EH (cell line): ENCODE results near the gene SESN3.
"Not testable (repeated sequence)": the region's sequence is repeated elsewhere in the genome, so short reads cannot be mapped to it uniquely, and the experiment has no call there.

Experiments
- DNase-seq: peaks from one replicate; pipeline ENCODE4 v3.0.0-alpha.2; 2015; ENCODE audit warnings: low read depth

Gene SESN3

DNA sequence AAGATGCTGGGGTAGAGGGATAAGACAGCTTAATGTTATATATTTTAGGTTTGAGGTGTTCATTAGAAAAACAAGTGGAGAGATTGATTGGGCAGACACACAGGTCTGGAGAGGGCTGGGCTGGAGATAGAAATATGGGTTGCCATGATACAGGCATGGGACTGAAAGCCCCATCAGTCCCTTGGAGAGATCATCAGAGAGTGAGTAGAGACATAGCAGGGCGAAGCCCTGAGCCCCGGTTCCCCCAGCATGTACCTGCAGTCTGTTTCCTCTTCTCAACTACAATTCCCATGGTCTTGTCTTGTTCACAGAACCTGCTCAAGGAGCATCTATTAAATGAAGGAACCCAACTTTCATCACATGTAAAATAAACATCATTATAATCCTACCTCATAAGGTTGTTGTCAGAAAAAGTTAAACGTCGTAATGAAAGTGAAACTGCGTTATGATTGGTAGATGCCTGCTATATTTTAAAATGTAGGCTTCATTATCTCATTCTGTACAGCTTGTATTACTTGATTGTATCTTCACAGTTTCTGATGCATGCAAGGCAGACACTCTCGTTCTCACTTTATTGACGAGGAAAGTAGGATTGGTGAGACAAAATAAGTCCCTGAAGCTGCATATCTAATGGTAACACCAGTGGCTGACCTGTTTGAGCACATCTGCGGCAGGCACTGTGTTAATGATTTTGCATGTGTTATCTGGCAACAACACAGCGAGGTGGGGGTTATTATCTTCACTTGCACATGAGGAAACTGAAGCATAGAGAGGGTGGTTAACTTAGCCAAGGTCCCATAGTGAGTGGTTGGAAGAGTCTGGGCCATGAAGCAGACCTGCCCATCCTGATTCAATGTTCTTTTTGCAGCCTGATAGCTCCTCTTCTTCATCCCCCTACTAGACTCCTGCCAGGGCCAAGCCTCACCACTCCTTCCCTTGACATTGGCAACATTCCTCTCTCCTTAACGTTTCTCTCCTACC is 77.8 kb downstream of the SESN3 start:
- no peak for DNase-seq

DNA sequence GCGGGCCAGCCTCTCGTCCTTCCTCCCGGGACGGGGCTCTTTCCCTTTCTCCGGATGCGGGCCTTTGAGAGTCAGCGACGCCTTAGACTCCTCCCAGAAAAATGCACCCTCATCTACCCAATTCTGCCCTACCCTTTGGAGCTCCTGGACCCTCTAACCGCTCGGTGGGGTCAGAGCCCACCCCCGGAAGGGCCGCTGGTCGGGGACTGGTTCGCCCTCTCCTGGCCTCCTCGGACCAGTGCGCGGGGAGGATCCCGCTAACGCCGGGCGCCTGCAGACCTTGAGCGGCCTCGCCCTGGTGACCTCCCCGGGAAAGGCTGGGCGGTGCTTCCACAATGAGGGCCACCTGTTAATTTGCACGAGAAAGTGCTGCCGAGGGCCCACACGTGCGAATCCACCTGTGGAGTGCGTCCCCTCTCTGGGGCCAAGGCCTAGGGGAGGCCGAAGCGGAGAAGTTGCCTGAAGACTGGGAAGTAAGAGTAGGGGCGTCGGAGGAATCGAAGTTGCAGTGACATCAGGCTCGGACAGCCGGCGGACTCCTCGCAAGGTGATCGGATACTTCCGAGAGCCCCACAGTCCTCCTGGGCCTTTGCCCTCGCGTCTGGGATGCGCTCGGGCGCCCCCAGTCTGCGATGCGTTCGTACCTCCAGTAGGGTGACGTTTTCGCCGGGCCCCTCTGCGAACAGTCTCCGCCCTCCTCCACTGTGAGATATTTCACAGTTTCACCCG is 79.9 kb downstream of the SESN3 start:
- peak; percentile 88 for DNase-seq

DNA sequence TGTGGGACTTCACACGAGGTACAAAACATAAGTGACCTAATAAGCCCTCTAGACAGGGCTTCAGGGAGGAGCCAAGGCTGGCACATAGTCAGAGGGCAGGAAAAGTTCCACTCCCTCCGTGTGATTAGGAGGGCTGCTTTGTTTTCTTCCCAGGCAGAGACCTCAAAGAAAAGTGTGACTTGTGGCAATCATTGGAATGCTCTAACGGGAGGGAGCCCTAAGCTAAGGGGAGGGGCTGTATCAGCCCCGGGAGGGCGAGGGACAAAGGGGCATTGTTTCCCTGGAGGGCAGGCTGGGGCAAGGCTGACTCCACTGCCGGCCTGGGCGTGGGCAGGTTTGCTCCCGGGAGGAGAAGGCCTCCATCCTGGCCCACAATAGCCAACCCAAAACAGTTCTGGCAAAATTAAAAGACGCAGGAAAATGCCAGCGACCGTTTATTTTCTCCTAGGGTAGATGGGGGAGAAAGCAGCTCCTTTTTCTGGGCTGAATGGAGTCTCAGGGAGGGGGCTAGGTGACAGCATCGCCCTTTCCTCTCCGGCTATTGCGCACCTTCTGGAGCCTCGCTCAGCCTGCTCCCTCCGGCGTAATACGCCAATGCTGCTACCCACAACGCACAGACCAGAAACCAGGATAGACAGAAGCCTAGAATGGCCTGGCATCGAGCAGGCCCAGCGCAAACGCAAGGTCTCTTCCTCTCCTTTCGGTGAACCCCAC is 81.2 kb downstream of the SESN3 start:
- no peak for DNase-seq

DNA sequence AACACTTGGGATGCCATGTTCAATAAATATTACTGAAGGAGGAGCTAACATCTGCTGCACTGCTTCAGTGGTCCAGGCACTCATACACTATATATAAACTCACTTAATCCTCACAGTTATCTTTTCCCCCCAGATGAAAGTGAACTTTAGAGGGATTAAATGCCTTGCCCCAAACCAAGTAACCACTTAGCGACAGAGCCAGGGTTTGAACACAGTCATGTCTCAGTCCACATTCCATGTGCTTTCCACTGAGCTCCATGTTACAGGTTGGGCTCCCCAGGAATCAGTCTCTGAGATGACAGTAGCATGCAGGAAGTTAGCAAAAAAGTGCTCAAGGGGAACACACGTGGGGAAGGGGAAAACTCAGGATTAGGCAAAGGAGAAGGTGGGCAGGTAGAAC is 82.1 kb downstream of the SESN3 start:
- no peak for DNase-seq

DNA sequence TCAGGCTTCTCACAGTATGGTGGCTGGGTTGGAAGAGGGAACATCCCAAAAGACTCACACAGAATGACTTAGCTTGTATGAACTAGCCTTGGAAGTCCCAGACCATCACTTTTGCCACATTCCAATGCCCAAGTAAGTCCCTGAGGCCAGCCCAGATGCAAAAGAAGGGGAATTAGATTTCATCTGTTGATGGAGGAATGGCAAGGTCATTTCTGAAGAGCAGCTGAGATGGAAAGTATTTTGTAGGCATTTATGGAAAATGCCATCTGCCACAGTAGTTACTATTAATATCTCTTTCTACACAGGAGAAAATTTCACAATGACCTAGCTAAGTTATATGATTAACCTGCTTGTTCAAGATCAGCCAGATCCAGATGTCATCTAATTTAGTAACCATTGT is 82.6 kb downstream of the SESN3 start:
- DNase-seq, result peak; percentile 41

DNA sequence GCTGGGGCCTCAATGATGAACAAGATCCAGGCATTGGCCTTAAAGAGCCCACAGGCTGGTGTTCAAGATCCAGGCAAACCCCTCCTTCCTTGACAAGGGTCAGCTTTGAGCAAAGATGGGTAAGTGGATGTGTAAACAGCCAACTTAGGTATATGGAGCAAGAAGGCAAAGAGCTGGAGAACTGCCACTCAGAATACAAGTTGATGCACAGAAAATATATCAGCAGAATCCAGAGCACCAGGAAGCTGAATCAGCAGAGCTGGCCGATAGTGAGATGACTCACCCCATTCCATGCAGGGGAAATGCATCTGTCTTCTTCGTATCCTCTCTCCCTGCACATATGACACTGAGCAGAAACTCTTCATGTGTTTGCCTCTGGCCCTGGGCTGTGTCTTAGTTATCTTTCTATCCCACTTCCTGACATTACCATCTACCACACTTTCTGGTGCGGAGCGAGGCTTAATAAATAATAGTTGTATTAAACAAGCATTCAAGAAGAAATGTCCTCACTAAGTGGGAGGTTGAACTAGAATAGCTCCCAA is 83.6 kb downstream of the SESN3 start:
- DNase-seq, result peak; percentile 91

DNA sequence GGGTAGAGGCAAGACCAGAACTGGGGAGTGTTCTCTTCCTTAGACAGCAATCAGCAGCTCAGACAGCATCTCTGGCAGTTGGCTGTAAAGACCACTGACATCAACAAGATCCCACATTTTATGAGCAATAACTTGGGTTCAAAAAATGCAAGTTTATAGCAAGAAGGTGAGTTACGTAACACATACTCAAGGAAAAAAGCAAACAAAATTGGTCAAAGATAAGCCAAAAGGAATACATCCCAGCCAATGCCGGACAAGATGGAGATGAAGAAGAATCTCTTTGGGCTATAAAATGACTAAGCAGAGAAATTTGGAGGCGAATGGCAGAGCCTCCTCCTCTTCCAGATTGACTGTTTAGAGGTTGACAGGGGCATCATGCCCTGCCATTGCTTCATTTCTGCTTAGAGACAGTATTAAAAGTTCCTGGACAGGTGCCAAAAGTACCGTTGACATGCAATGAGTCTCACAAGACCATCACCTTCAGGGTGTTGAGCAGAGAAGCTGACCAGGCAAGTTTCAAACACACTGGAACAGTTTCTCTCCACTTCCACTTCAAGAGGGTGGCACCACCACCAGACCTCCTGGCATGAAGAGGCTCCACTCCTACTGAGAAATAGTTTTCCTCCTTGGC is 85.5 kb downstream of the SESN3 start:
- no peak for DNase-seq

DNA sequence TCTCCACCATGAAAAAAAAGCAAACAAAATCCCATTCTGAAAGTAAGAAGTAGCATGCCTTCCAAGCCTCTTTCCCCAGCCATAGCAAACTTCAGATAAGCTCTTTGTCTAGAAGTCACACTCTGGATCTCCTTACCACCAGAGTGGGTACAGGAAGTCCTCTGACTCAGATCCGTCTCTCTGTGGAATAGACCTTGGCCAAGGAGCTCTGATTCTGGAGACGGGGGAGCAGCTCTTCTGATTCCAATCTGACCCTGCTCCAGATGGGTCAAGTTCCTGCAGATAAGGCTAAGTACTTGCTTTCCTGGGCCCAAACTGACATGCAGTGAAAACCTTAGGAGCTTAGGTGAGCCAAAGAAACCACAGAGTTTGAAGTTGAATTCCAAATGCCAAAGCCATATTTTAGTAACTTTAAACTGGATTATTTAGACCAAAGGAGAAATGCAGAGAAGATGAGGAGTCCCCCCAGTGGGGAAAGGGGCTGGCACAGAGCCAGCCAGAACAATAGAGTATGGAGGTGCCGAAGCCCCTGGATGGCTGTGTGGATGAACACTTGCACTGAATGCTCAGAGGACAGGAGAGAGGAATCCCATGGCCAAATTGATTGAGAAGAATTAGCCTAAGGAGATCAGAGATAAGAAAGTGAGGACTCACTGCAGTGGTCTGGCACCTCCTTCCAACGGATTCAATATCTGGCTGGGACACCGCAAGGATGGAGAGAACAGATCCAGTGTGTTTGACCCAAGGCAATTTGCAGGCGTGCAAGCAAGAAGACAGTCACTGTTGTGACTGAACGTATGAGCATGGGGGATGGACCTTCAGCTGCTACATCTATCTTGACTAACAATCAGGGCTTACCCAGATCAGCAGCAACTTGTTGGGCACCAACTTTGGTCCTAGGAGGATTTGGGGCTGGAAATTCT is 86.4 kb downstream of the SESN3 start:
- DNase-seq, result peak; percentile 29

DNA sequence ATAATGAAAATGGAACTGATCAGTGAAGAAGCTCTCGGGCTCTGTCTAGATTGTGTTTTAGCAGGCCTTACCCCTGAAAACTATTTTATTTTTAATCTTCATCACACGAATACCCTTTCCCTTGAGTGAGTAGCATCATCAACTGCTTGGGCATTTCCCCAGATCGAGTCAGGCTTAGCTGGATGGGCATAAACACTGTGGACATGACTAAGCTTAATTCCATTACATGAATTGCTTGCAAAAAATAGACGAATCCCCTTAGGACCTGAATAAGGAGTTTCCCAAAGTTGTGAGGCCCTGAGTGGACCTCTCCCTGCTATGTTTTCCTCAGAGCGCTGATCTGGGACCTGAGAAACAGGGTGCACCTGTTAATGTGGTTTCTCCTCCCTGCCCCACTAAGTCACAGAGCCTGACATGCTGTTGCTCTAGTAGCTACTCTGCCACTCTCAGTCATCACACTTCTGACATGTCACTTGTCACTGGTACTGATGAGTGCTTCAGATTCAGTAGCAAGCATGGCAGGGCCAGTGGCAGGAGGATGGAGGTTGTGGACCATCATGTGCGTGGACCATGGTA is 87.8 kb downstream of the SESN3 start:
- peak; percentile 54 for DNase-seq

DNA sequence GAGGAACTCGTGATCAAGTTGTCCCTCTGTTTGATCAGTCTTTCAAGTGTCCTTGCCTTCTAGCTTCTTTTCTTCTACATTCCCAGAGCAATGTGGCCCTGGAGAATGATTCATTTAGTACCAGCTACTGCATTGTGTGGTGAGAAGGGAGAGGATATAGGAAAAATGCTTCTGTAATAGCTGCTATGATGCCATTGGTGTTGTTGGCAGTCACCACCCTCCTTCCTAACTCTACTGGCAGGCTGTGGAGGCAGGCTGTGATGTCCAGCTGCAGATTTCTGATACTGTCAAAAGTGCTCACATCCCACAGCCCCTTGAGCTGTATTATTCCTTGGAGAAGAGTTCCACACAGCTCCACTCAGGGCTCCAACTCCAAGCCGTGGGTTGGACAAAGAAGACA is 88.6 kb downstream of the SESN3 start:
- no peak for DNase-seq

DNA sequence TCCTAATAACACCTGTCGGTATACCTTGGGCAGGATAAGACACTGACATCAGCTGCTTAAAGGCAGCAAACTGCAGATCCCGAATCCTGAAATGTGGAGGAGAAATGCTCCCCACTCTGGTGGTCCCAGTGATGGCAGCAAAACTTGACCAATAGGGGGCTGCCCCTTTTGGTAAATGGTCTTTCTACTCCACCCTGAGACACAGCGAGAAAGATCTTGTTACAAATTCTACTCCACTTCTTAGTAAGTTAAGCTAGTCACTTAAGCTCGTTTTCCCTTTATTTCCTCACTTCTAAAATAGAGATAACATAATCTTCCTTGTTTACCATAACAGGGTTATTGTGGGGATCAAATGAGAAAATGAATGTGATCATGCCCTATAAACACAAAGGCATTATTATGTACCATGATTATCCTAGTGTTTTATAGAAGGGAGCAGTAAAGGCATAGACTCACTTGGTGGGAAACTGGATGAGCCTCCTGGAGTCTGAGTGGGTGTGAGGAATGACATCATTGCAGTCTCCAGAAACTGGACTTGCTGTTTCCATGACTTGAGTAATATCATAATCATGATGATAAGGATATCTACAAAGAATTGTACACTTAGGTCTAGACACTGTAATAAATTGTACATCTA is 90.5 kb downstream of the SESN3 start:
- no peak for DNase-seq

DNA sequence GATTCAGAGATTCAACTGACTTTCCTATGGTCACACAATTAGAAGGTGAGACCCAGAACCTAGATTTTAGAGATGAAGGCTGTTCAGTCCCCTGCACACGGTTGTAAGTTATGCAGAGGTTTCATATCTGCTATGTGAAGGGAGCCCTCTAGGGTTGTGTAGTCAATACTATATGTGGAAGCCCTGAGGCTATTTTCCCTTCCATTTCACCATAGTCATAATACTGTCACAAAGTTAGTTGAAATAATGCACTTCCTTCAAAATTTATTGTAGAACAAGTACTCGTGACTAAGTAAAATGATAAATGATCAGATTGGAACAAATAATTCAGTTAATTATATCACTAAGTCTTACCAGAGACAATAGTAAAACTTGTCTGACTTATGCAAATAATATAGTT is 92.6 kb downstream of the SESN3 start:
- DNase-seq, result peak; percentile 41

DNA sequence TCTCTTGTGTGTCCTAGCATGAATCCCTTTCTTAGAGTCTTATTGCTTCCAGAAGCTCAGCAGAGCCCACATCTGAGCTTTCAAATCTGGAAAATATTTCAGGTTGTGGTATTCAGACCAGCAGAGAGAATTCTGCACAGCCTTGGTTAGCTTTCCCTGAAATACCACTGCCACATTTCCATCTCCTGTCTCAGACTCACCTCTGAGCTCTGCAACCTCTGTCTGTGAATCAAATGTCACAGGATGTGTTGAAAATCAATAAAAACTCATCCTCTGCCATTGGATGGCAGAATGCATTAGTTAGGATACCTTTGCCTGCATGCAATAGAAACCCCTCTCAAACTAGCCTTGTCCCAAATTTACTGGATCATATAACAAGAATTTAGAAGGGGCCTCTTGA is 93.7 kb downstream of the SESN3 start:
- no peak for DNase-seq

DNA sequence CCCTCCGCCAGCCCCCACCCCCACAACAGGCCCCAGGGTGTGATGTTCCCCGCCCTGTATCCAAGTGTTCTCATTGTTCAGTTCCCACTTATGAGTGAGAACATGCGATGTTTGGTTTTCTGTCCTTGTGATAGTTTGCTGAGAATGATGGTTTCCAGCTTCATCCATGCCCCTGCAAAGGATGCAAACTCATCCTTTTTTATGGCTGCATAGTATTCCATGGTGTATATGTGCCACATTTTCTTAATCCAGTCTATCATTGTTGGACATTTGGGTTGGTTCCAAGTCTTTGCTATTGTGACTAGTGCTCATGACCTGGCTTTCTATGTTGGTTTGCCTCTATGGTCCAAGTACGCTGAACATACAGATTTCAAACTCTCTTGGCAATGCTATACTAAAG is 94.3 kb downstream of the SESN3 start:
- not testable (repeated sequence) for DNase-seq

DNA sequence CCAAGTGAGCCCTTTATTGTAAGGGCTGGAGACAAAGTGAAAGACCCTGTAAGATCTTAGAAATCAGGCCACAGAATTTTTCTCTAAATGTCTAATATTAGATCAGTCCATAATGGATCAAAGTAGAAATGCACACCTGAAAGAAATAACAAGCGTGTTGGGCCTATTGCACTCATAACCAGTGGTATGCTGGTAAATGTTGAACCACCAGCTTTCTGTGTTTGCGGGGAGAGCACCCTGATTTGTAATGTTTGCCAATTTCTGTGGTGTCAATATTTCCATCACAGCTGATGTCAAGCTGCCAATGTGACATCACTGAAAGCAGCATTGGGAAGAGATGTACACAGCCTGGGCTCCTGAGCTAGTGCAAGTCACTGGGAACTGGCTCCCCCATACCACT is 95.1 kb downstream of the SESN3 start:
- DNase-seq, result no peak

DNA sequence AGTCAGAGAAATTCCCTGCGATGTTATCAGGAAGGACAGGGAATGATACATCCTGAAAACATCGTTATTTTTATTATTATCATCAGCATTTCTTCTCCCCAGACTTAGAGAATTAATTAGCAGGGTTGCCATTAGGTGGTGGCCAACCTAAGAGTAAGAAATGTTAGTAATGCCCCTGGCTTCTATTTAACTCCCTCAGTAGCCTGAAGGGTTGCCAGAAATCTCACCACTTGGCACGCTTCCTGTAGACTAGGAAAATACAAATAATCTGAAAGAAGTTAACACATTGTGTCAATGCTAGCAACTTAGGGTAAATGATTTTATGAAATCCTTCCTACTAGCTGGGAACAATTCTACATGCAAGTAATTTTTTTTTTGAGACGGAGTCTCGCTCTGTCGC is 95.8 kb downstream of the SESN3 start:
- peak; percentile 31 for DNase-seq

DNA sequence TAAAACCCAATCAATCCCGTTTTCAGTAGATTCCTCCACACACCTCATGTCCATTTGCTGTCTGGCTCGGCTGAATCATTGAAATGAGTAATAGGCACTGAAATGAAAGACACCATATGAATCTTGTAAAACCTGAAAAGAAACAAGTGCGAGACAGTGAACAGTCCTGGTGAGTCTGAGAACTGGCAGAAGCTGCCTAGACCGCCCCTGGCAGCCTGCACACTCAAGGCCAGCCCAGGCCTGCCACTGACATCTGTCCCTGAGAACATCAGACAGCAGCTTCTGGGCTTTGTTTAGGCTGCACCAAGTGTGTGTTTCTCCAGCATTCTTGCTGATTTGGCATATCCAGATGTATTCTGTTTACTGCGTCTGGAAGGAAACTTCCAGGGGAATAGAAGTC is 96.5 kb downstream of the SESN3 start:
- DNase-seq, result peak; percentile 83

DNA sequence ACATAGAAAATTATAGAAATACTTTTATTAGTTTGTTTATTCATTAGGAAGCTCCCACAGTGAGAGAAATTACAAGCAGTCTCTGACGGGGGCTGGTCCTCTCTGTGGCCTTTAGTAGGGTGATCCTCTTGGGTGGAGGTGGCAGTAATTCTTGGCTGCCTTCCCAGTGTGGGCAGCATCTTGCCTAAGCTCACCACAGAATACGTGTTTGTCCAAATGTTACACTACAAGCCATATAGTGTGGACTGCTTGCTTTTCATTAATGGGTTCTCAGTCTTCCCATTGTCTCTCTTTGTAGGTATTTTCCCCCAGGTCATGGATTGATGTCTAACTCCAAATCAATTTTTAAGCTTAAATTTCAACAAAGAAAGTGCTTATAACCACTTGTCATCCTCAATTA is 98.0 kb downstream of the SESN3 start:
- DNase-seq, result no peak

DNA sequence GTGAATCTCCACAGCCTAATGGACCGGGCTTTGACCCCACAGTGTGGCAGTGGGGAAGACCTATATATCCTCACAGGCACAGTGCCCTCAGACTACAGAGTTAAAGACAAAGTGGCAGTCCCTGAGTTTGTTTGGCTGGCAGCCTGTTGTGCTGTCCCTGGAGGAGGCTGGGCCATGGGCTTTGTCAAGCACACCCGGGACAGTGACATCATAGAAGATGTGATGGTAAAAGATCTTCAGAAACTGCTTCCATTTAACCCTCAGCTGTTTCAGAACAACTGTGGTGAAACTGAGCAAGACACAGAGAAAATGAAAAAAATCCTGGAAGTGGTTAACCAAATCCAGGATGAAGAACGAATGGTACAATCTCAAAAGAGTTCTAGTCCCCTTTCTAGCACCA is 102.4 kb downstream of the SESN3 start:
- no peak for DNase-seq

DNA sequence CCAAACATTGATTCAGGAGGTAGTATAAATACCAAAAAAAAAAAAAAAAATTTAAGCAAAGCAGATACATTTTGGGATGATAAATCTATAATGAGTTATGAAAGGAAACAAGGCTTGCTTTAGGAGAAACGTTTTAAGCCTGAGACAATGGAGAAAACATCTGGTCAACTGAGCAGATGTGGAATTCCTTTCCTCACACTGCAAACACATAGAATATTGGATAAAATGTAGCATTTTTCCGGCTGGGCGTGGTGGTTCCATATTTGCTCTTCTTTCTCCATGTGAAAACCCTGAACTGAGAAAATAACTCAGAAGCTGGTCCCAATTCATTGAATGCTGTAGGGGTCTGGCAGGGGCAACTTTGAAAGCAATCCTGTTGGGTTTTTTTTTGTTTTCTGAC is 107.4 kb downstream of the SESN3 start:
- no peak for DNase-seq
